ENCODE data around the gene ULK4. TPM values are rescaled to one million over a fixed set of nuclear protein-coding genes. Genes with fewer than 3 reads are reported as not detected.

ULK4 gene
- total RNA-seq, 4 donors from 2014 or later, result 13.3 to 23.4 (median 17.9) TPM

- TF ChIP-seq CTCF (IDR thresholded peaks at IDR 0.05), result no peak
- 80 to 82% methylated on average over 3 of the region's 3 CpGs for WGBS, 2 donors
- Histone ChIP-seq H3K36me3 (no peaks in the 10 kb centered on the region), H3K27ac (no peak overlapping the region), H3K4me3 (no peak overlapping the region), H3K4me1 (no peaks in the 10 kb centered on the region), H3K27me3 (no peaks in the 10 kb centered on the region), H3K9me3 (no peaks in the 10 kb centered on the region)
- no peak for DNase-seq (ENCODE audit: low spot score in 2 of 2)
Observed at GRCh38 chr3:41740374-41740886, 221.5 kb downstream of the ULK4 start.

GRCh38 chr3:41726891-41727290 lies 235.0 kb downstream of the ULK4 start:
- no peaks in the 10 kb centered on the region for H3K4me1 ChIP-seq
- DNase-seq (ENCODE audit: low spot score in 2 of 2), result no peak
- no peak overlapping the region for H3K4me3 ChIP-seq
- H3K36me3 ChIP-seq, result no peaks in the 10 kb centered on the region
- no peaks in the 10 kb centered on the region for H3K27me3 ChIP-seq
- H3K9me3 ChIP-seq, result peaks cover 0 to 4% (median 0%) of the 10 kb centered on the region in 4 donors
- 98 to 100% methylated on average over 3 of the region's 3 CpGs for whole genome bisulfite sequencing, 2 donors
- H3K27ac ChIP-seq, result no peak overlapping the region
- TF ChIP-seq CTCF (IDR thresholded peaks at IDR 0.05) (no peak), POLR2A (IDR thresholded peaks at IDR 0.05) (no peak), EP300 (IDR thresholded peaks at IDR 0.05) (no peak)

GRCh38 chr3:41717641-41718040 lies 244.3 kb downstream of the ULK4 start:
- WGBS, 2 donors, result 86 to 92% methylated on average over 6 of the region's 6 CpGs

GRCh38 chr3:41716471-41716870 lies 245.4 kb downstream of the ULK4 start:
- no peak for DNase-seq (ENCODE audit: low spot score in 2 of 2)
- 83 to 89% methylated on average over 1 of the region's 1 CpG for WGBS, 2 donors
- TF ChIP-seq EP300 (IDR thresholded peaks at IDR 0.05), result no peak
- TF ChIP-seq POLR2A (IDR thresholded peaks at IDR 0.05), result no peak
- TF ChIP-seq CTCF (IDR thresholded peaks at IDR 0.05), result peak in 1 of 5 experiments; percentile 13
- no peaks in the 10 kb centered on the region for H3K36me3 ChIP-seq
- no peaks in the 10 kb centered on the region for H3K9me3 ChIP-seq
- no peak overlapping the region for H3K4me3 ChIP-seq
- H3K27me3 ChIP-seq, result no peaks in the 10 kb centered on the region
- no peak overlapping the region for H3K27ac ChIP-seq
- H3K4me1 ChIP-seq, result peaks cover 0 to 5% (median 0%) of the 10 kb centered on the region in 4 donors

More at GRCh38 chr3:41717641-41718040, 244.3 kb downstream of the ULK4 start:
- Histone ChIP-seq H3K9me3 (no peaks in the 10 kb centered on the region), H3K4me3 (no peak overlapping the region), H3K4me1 (no peaks in the 10 kb centered on the region), H3K27ac (no peak overlapping the region), H3K27me3 (no peaks in the 10 kb centered on the region), H3K36me3 (no peaks in the 10 kb centered on the region)
- TF ChIP-seq EP300 (IDR thresholded peaks at IDR 0.05) (no peak), CTCF (IDR thresholded peaks at IDR 0.05) (no peak), POLR2A (IDR thresholded peaks at IDR 0.05) (no peak)
- DNase-seq (ENCODE audit: low spot score in 2 of 2), result no peak

GRCh38 chr3:41715376-41715775 lies 246.5 kb downstream of the ULK4 start:
- no peak for DNase-seq (ENCODE audit: low spot score in 2 of 2)
- Histone ChIP-seq H3K27me3 (no peaks in the 10 kb centered on the region), H3K4me3 (no peak overlapping the region), H3K27ac (no peak overlapping the region), H3K4me1 (peaks cover 0 to 14% (median 0%) of the 10 kb centered on the region in 4 donors), H3K36me3 (no peaks in the 10 kb centered on the region), H3K9me3 (no peaks in the 10 kb centered on the region)
- WGBS, 2 donors, result 86 to 92% methylated on average over 3 of the region's 3 CpGs
- TF ChIP-seq EP300 (IDR thresholded peaks at IDR 0.05) (no peak), POLR2A (IDR thresholded peaks at IDR 0.05) (no peak), CTCF (IDR thresholded peaks at IDR 0.05) (no peak)

Data from tibial nerve (tissue), 4 donors.